Astrocyte (in vitro differentiated cells and primary cell): ENCODE data around the gene KRT76. TPM values are rescaled to one million over a fixed set of nuclear protein-coding genes. Genes with fewer than 3 reads are reported as not detected.

Experiments used
- DNase-seq: peaks from one replicate; pipeline ENCODE4 v3.0.0-alpha.2; 2010; ENCODE audit warnings: low read depth
- FAIRE-seq: peaks from 2 replicates; lab custom pipeline; 2011; peaks lifted over from hg19 to GRCh38; lab: Jason Lieb, UNC
- H2AFZ ChIP-seq: 2 replicates; pipeline ENCODE4 v1.6.0; 2012; ENCODE audit warnings: low read depth, low read length, inconsistent platforms
- H3K27ac ChIP-seq: 2 replicates; pipeline ENCODE4 v1.5.1; 2011; ENCODE audit warnings: low read depth, low read length, inconsistent platforms
- H3K27me3 ChIP-seq: 2 replicates; pipeline ENCODE4 v1.6.0; 2011; ENCODE audit warnings: low read length, inconsistent platforms; ENCODE audit not compliant: insufficient read depth
- H3K36me3 ChIP-seq: 2 replicates; pipeline ENCODE4 v1.5.1; 2011; ENCODE audit warnings: low read length, inconsistent platforms; ENCODE audit not compliant: insufficient read depth
- H3K4me1 ChIP-seq: 2 replicates; pipeline ENCODE4 v1.5.1; 2011; ENCODE audit warnings: low read length, inconsistent platforms; ENCODE audit not compliant: insufficient read depth
- H3K4me2 ChIP-seq: 2 replicates; pipeline ENCODE4 v1.6.0; 2012; ENCODE audit warnings: low read length, inconsistent platforms
- H3K4me3 ChIP-seq: 2 replicates; pipeline ENCODE4 v1.5.1; 2011; ENCODE audit warnings: low read depth, mild to moderate bottlenecking, low read length, inconsistent platforms; ENCODE audit not compliant: insufficient read depth
- H3K79me2 ChIP-seq: 2 replicates; pipeline ENCODE4 v1.6.0; 2012; ENCODE audit warnings: mild to moderate bottlenecking, low read length, inconsistent platforms; ENCODE audit not compliant: insufficient read depth
- H3K9ac ChIP-seq: 2 replicates; pipeline ENCODE4 v1.6.0; 2012; ENCODE audit warnings: mild to moderate bottlenecking, low read length, inconsistent platforms
- H3K9me3 ChIP-seq: 2 replicates; pipeline ENCODE4 v1.5.1; 2012; ENCODE audit warnings: low read depth, mild to moderate bottlenecking, low read length, inconsistent platforms; ENCODE audit not compliant: insufficient read depth
- H4K20me1 ChIP-seq: 2 replicates; pipeline ENCODE4 v1.6.0; 2012; ENCODE audit warnings: low read length, inconsistent platforms; ENCODE audit not compliant: insufficient read depth
- H3K27ac Mint-ChIP-seq: one replicate; pipeline ENCODE4 v1.8.0; 2021; ENCODE audit warnings: mild to moderate bottlenecking, mixed read lengths; ENCODE audit not compliant: unreplicated experiment
- H3K27me3 Mint-ChIP-seq: one replicate; pipeline ENCODE4 v1.8.0; 2021; ENCODE audit warnings: low read depth, mixed read lengths; ENCODE audit not compliant: unreplicated experiment
- H3K36me3 Mint-ChIP-seq: one replicate; pipeline ENCODE4 v1.8.0; 2021; ENCODE audit warnings: low read depth, mixed read lengths; ENCODE audit not compliant: unreplicated experiment
- H3K4me1 Mint-ChIP-seq: one replicate; pipeline ENCODE4 v1.8.0; 2021; ENCODE audit warnings: low read depth, mixed read lengths; ENCODE audit not compliant: unreplicated experiment
- H3K4me3 Mint-ChIP-seq: one replicate; pipeline ENCODE4 v1.8.0; 2021; ENCODE audit warnings: mild to moderate bottlenecking, moderate library complexity, mixed read lengths; ENCODE audit not compliant: unreplicated experiment
- H3K9me3 Mint-ChIP-seq: one replicate; pipeline ENCODE4 v1.8.0; 2021; ENCODE audit warnings: mild to moderate bottlenecking, mixed read lengths; ENCODE audit not compliant: unreplicated experiment
- EZH2 ChIP-seq: IDR thresholded peaks from 2 replicates; pipeline ENCODE4 v1.6.1; 2012; ENCODE audit warnings: mild to moderate bottlenecking, low read length, inconsistent platforms; ENCODE audit not compliant: insufficient read depth
- total RNA-seq: library from RNA; stranded (reverse); gene quantifications from 2 replicates; pipeline ENCODE4 v1.2.1, GENCODE V29; 2021
- TF ChIP-seq, protein P1 (sequence below): IDR thresholded peaks from 2 replicates; pipeline ENCODE4 v1.5.1; 2011; ENCODE audit warnings: low read depth, mild to moderate bottlenecking, inconsistent platforms, low read length, moderate library complexity; ENCODE audit not compliant: insufficient read depth

The KRT76 gene
- total RNA-seq, 1 donor from 2014 or later: not detected

DNA sequence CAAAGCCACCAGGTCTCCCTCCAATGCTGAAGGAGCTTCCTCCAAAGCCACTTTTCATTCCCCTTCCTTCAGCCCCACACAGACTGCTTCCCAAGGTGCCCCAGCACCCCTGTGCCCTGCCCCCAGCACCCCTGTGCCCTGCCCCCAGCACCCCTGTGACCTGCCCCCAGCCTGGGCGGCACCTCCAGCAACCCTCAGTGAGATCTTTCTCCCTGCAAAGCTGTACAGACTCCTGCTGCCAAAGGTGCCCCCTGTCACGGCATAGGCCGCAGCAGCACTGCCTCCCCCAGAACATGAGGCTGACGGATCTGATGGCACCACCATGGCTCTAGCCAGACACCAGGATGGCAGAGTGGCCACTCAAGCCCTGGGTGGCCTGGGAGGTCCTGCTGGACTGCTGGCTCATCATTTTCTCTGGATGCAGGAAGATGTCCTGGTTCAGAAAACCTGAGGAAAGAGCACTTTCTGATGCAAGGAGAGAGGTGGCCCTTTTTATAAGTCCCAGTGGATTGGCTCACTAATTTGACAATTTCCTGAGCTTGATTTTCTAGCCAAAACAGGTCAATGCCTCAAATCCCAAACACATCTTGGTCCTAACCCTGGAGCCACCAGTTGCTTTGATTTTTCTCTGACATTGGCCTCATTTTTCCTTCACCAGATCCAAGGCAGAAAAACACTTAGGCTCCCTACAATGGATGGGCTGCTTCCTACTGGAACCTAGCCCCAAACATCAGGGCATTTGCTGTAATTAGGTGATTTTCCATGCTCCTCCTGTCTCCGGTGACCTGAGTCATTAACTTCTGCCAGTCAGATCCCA, 41.1 kb downstream of the KRT76 start:
- Histone ChIP-seq H3K9me3 (no peaks in the 10 kb centered on the region), H3K4me1 (no peaks in the 10 kb centered on the region), H2AFZ (no peak overlapping the region), H3K9ac (no peak overlapping the region), H3K79me2 (no peaks in the 10 kb centered on the region), H3K27me3 (no peaks in the 10 kb centered on the region), H4K20me1 (no peaks in the 10 kb centered on the region), H3K27ac (no peak overlapping the region), H3K4me3 (no peak overlapping the region), H3K4me2 (no peak overlapping the region), H3K36me3 (no peaks in the 10 kb centered on the region)
- H3K9me3 Mint-ChIP-seq: peaks cover 16% of the 10 kb centered on the region
- TF ChIP-seq EZH2: no peak
- TF ChIP-seq, protein P1, sequence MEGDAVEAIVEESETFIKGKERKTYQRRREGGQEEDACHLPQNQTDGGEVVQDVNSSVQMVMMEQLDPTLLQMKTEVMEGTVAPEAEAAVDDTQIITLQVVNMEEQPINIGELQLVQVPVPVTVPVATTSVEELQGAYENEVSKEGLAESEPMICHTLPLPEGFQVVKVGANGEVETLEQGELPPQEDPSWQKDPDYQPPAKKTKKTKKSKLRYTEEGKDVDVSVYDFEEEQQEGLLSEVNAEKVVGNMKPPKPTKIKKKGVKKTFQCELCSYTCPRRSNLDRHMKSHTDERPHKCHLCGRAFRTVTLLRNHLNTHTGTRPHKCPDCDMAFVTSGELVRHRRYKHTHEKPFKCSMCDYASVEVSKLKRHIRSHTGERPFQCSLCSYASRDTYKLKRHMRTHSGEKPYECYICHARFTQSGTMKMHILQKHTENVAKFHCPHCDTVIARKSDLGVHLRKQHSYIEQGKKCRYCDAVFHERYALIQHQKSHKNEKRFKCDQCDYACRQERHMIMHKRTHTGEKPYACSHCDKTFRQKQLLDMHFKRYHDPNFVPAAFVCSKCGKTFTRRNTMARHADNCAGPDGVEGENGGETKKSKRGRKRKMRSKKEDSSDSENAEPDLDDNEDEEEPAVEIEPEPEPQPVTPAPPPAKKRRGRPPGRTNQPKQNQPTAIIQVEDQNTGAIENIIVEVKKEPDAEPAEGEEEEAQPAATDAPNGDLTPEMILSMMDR: no peak
- no peak overlapping the region for H3K4me3 Mint-ChIP-seq
- peaks cover 83% of the 10 kb centered on the region for H3K27me3 Mint-ChIP-seq
- peaks cover 4% of the 10 kb centered on the region for H3K36me3 Mint-ChIP-seq
- H3K4me1 Mint-ChIP-seq: no peaks in the 10 kb centered on the region
- H3K27ac Mint-ChIP-seq: no peak overlapping the region
- DNase-seq (no peak), FAIRE-seq (no peak)

DNA sequence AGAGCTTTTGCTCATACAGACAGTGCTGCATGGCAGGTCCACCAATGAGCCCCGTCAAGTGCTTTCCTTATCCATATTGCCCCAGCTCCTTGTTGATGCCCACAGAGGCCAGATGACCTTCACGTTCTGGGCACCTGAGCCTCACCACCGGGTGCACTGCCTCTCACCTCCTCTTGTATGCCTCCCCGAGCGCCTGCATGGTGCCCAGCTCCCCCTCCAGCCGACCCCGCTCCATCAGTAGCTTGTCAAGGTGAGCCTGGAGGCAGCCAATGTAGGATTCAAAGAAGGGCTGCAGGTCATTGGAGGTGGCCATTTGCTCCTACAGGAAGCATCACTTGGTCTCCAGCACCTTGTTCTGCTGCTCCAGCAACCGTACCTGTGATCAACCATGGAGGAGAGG, 42.0 kb downstream of the KRT76 start:
- no peak overlapping the region for H3K4me3 Mint-ChIP-seq
- no peak for DNase-seq
- Histone ChIP-seq H4K20me1 (no peaks in the 10 kb centered on the region), H3K79me2 (no peaks in the 10 kb centered on the region), H3K27me3 (peaks cover 4% of the 10 kb centered on the region), H2AFZ (no peak overlapping the region), H3K27ac (no peak overlapping the region), H3K9ac (no peak overlapping the region), H3K4me1 (no peaks in the 10 kb centered on the region), H3K4me3 (no peak overlapping the region), H3K4me2 (no peak overlapping the region), H3K9me3 (no peaks in the 10 kb centered on the region), H3K36me3 (no peaks in the 10 kb centered on the region)
- H3K36me3 Mint-ChIP-seq: peaks cover 6% of the 10 kb centered on the region
- no peak for FAIRE-seq
- H3K9me3 Mint-ChIP-seq: peaks cover 24% of the 10 kb centered on the region
- TF ChIP-seq EZH2: no peak
- TF ChIP-seq, protein P1: no peak
- peaks cover 83% of the 10 kb centered on the region for H3K27me3 Mint-ChIP-seq
- no peaks in the 10 kb centered on the region for H3K4me1 Mint-ChIP-seq
- no peak overlapping the region for H3K27ac Mint-ChIP-seq

DNA sequence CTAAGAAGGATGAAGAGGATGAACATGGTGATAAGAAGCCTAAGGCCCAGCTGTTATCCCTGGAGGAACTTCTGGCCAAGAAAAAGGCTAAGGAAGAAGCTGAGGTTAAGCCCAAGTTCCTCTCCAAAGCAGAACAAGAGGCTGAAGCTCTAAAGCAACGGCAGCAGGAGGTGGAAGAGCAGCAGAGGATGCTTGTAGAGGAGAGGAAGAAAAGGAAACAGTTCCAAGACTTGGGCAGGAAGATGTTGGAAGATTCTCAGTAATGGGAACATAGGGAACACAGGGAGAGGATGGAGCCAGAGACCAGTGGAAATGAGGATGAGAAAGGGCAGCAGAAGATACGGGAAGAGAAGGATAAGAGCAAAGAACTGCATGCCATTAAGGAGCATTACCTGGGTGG, 46.4 kb downstream of the KRT76 start:
- Histone ChIP-seq H3K4me3 (no peak overlapping the region), H3K79me2 (no peaks in the 10 kb centered on the region), H3K27ac (no peak overlapping the region), H3K9ac (no peak overlapping the region), H3K4me1 (no peaks in the 10 kb centered on the region), H4K20me1 (no peaks in the 10 kb centered on the region), H3K27me3 (peaks cover 25% of the 10 kb centered on the region), H3K36me3 (no peaks in the 10 kb centered on the region), H3K9me3 (no peaks in the 10 kb centered on the region), H3K4me2 (no peak overlapping the region), H2AFZ (no peak overlapping the region)
- peaks cover 87% of the 10 kb centered on the region for H3K27me3 Mint-ChIP-seq
- H3K27ac Mint-ChIP-seq: no peak overlapping the region
- no peak for TF ChIP-seq EZH2
- TF ChIP-seq, protein P1: no peak
- H3K9me3 Mint-ChIP-seq: peaks cover 21% of the 10 kb centered on the region
- no peak overlapping the region for H3K4me3 Mint-ChIP-seq
- no peaks in the 10 kb centered on the region for H3K4me1 Mint-ChIP-seq
- DNase-seq: no peak
- no peak for FAIRE-seq
- peaks cover 6% of the 10 kb centered on the region for H3K36me3 Mint-ChIP-seq
